C1 segment of cervical spinal cord (tissue), 14 donors: Measurements from ENCODE around the gene GTF2H2C.
"Not testable (repeated sequence)": the region's sequence is repeated elsewhere in the genome, so short reads cannot be mapped to it uniquely, and the experiment has no call there.

Source experiments
- DNase-seq, 14 donors: peaks; one replicate each; lab custom pipeline; 2025; lab: John Stamatoyannopoulos, UW

GTF2H2C gene

GRCh38 chr5:69566172-69566571 lies 6.2 kb downstream of the GTF2H2C start:
- DNase-seq: not testable (repeated sequence)

GRCh38 chr5:69568072-69568471 lies 8.1 kb downstream of the GTF2H2C start:
- DNase-seq: not testable (repeated sequence)

GRCh38 chr5:69583356-69583755 lies 23.4 kb downstream of the GTF2H2C start:
- DNase-seq: not testable (repeated sequence)

- not testable (repeated sequence) for DNase-seq
Measured at GRCh38 chr5:69596114-69596840, 36.3 kb downstream of the GTF2H2C start.

- DNase-seq: not testable (repeated sequence)
Measured at GRCh38 chr5:69601947-69602346, 42.0 kb downstream of the GTF2H2C start.

- DNase-seq: not testable (repeated sequence)
Measured at GRCh38 chr5:69606839-69607238, 46.8 kb downstream of the GTF2H2C start.

- not testable (repeated sequence) for DNase-seq
Measured at GRCh38 chr5:69607750-69608149, 47.8 kb downstream of the GTF2H2C start.

GRCh38 chr5:69608861-69609496 lies 49.0 kb downstream of the GTF2H2C start:
- DNase-seq: not testable (repeated sequence)

GRCh38 chr5:69614843-69615242 lies 54.9 kb downstream of the GTF2H2C start:
- DNase-seq: not testable (repeated sequence)

GRCh38 chr5:69631879-69632278 lies 71.9 kb downstream of the GTF2H2C start:
- DNase-seq: not testable (repeated sequence)
